Measurements from ENCODE around the gene PCDHGA1.

The PCDHGA1 gene

DNA sequence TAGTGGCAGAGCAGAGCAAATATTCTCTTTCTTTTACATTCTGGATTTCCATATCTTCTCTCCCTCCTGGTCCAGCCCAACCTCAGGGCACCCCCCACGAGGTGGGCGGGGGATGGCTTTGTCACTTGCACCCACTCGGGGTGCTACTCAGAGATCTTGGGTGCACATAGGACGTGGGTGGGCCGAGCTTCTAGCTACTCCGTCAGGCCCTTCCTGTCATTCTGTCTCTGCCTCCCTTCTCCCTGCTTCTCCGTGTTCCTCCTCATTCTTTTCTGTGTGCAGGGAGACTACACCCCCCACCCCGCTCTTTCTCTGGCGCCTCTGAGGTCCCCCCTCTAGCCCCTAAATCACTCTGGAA is 178.1 kb downstream of the PCDHGA1 start:
- peak overlapping the region; percentile 52 for H3K4me3 ChIP-seq (ENCODE audit: low read length)
- no peak for TF ChIP-seq CTCF (conservative IDR thresholded peaks at IDR 0.05; ENCODE audit: low read length)
- no peak for DNase-seq (ENCODE audit: low read depth)

GRCh38 chr5:141508798-141509611 is 178.7 kb downstream of the PCDHGA1 start:
- H3K4me3 ChIP-seq (ENCODE audit: low read length): peak overlapping the region; percentile 52
- DNase-seq (ENCODE audit: low read depth): peak; percentile 97

GRCh38 chr5:141510160-141510559 is 179.8 kb downstream of the PCDHGA1 start:
- H3K4me3 ChIP-seq (ENCODE audit: low read length): no peak overlapping the region
- DNase-seq (ENCODE audit: low read depth): no peak
- no peak for TF ChIP-seq CTCF (conservative IDR thresholded peaks at IDR 0.05; ENCODE audit: low read length)

More at GRCh38 chr5:141508798-141509611, 178.7 kb downstream of the PCDHGA1 start:
- TF ChIP-seq CTCF (conservative IDR thresholded peaks at IDR 0.05; ENCODE audit: low read length): no peak

GRCh38 chr5:141510850-141511601 is 180.7 kb downstream of the PCDHGA1 start:
- no peak overlapping the region for H3K4me3 ChIP-seq (ENCODE audit: low read length)
- no peak for DNase-seq (ENCODE audit: low read depth)
- TF ChIP-seq CTCF (conservative IDR thresholded peaks at IDR 0.05; ENCODE audit: low read length): no peak

DNA sequence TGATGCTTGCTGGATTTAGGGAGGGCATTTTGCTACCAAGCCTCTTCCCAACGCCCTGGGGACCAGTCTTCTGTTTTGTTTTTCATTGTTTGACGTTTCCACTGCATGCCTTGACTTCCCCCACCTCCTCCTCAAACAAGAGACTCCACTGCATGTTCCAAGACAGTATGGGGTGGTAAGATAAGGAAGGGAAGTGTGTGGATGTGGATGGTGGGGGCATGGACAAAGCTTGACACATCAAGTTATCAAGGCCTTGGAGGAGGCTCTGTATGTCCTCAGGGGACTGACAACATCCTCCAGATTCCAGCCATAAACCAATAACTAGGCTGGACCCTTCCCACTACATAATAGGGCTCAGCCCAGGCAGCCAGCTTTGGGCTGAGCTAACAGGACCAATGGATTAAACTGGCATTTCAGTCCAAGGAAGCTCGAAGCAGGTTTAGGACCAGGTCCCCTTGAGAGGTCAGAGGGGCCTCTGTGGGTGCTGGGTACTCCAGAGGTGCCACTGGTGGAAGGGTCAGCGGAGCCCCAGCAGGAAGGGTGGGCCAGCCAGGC is 181.5 kb downstream of the PCDHGA1 start:
- no peak for TF ChIP-seq CTCF (conservative IDR thresholded peaks at IDR 0.05; ENCODE audit: low read length)
- H3K4me3 ChIP-seq (ENCODE audit: low read length): no peak overlapping the region
- DNase-seq (ENCODE audit: low read depth): no peak

DNA sequence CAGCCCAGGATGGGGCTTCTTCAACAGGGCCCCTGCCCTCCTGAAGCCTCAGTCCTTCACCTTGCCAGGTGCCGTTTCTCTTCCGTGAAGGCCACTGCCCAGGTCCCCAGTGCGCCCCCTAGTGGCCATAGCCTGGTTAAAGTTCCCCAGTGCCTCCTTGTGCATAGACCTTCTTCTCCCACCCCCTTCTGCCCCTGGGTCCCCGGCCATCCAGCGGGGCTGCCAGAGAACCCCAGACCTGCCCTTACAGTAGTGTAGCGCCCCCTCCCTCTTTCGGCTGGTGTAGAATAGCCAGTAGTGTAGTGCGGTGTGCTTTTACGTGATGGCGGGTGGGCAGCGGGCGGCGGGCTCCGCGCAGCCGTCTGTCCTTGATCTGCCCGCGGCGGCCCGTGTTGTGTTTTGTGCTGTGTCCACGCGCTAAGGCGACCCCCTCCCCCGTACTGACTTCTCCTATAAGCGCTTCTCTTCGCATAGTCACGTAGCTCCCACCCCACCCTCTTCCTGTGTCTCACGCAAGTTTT is 182.1 kb downstream of the PCDHGA1 start:
- peak; percentile 65 for DNase-seq (ENCODE audit: low read depth)
- TF ChIP-seq CTCF (conservative IDR thresholded peaks at IDR 0.05; ENCODE audit: low read length): peak; percentile 85
- peak overlapping the region; percentile 47 for H3K4me3 ChIP-seq (ENCODE audit: low read length)
